Stimulated activated naive CD8-positive, alpha-beta T cell treated with anti-CD3 and anti-CD28 coated beads, Interleukin-15, amount 100 ng/mL, for 72 hours (primary cell): ENCODE data around the gene MIF.
"Not testable (repeated sequence)": the region's sequence is repeated elsewhere in the genome, so short reads cannot be mapped to it uniquely, and the experiment has no call there.

Experiments used
- ATAC-seq: fragments of 150-1000 bp; cut with Tn5 transposase; 2 replicates; pipeline ENCODE4 v1.10.0; 2021; ENCODE audit warnings: mild to moderate bottlenecking, moderate library complexity
- DNase-seq, 2 donors: peaks; one replicate each; pipeline ENCODE4 v3.0.0; 2021 to 2022
- H3K27ac Mint-ChIP-seq, 2 donors: one replicate each; pipeline ENCODE4 v1.8.0; 2022; ENCODE audit warnings: mild to moderate bottlenecking in 2 of 2, mixed read lengths in 2 of 2, moderate library complexity in 2 of 2
- H3K27me3 Mint-ChIP-seq: one replicate; pipeline ENCODE4 v1.8.0; 2022; ENCODE audit warnings: mixed read lengths
- H3K4me1 Mint-ChIP-seq: one replicate; pipeline ENCODE4 v1.8.0; 2022; ENCODE audit warnings: mild to moderate bottlenecking, mixed read lengths
- H3K4me3 Mint-ChIP-seq, 2 donors: one replicate each; pipeline ENCODE4 v1.8.0; 2022; ENCODE audit warnings: mild to moderate bottlenecking in 2 of 2, mixed read lengths in 2 of 2, moderate library complexity in 1 of 2
- H3K9me3 Mint-ChIP-seq, 2 donors: one replicate each; pipeline ENCODE4 v1.8.0; 2022; ENCODE audit warnings: mixed read lengths in 2 of 2

Gene MIF

DNA sequence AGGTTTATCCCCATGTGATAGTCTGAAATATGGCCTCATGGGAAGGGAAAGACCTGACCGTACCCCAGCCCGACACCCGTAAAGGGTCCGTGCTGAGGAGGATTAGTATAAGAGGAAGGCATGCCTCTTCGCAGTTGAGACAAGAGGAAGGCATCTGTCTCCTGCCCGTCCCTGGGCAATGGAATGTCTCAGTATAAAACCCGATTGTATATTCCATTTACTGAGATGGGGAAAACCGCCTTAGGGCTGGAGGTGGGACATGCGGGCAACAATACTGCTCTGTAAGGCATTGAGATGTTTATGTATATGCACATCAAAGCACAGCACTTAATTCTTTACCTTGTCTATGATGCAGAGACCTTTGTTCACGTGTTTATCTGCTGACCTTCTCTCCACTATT lies 13.2 kb downstream of the MIF start:
- not testable (repeated sequence) for DNase-seq
- H3K4me1 Mint-ChIP-seq = peaks cover 17% of the 10 kb centered on the region

DNA sequence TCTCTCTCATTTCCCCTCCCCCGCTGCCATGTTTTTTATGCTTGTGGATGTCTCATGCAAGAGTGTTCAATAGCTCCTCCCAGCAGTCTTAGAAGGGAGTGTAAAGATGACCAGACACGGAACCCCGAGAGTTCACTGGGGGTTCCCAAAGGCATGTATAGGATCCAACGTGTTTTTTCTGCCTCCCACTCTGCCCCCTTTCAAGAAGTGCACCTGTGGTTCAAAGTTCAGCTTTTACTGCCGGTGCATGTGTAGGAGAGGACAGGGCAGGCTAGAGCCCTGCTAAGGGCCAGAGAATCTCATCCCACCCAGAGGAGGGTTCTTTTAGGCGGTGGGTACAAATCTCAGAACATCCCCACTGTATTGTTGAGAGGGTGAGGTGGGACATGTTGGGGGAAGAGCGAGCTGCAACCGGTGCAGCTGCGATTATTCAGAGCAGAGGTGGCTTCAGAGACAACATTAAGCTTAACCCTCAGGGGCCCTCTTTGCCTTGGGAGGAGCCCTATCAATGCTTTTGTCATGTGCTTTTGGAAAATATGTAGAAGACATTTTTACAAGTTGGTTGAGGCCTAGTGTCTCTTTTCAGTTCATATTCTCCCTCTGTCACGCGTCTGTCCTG lies 14.5 kb downstream of the MIF start:
- no peak for ATAC-seq

More for the DNA sequence above, 13.2 kb downstream of the MIF start:
- not testable (repeated sequence) for H3K9me3 Mint-ChIP-seq, ATAC-seq, H3K27ac Mint-ChIP-seq, H3K4me3 Mint-ChIP-seq
- H3K27me3 Mint-ChIP-seq = peaks cover 18% of the 10 kb centered on the region

DNA sequence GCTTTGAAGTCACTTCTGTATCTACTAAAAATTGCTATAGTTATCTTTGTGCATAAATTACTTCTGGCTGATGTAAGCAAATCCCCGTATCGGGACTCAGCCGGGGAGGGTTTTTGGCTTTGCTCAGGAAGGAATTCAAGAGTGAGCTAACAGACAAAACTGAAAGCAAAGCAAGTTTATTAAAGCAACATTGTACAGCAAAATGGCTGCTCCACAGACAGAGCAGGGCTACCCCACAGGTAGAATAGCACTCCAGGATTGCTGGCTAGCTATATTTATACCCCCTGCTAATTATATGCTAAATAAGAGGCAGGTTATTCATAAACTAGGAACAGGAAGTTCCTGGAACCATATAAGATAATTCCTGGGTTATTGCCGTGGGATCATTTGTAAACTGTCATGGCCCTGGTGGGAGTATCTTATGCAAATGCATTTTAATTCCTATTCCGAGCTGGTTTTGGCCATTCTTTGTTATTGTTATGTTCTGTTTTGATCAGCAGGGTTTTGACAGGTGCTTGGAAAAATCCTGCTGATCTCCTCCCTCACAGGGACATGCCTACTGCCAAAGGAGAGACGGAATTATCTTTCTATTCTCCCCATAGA lies 15.2 kb downstream of the MIF start:
- no peak overlapping the region for H3K27ac Mint-ChIP-seq
- DNase-seq (no peak), ATAC-seq (no peak)
- peaks cover 26% of the 10 kb centered on the region for H3K4me1 Mint-ChIP-seq
- peaks cover 12% of the 10 kb centered on the region for H3K27me3 Mint-ChIP-seq
- H3K9me3 Mint-ChIP-seq = no peaks in the 10 kb centered on the region
- no peak overlapping the region for H3K4me3 Mint-ChIP-seq

More for the DNA sequence above, 14.5 kb downstream of the MIF start:
- Mint-ChIP-seq H3K27ac (no peak overlapping the region), H3K4me1 (peaks cover 26% of the 10 kb centered on the region), H3K4me3 (no peak overlapping the region), H3K27me3 (peaks cover 18% of the 10 kb centered on the region), H3K9me3 (no peaks in the 10 kb centered on the region)
- no peak for DNase-seq

DNA sequence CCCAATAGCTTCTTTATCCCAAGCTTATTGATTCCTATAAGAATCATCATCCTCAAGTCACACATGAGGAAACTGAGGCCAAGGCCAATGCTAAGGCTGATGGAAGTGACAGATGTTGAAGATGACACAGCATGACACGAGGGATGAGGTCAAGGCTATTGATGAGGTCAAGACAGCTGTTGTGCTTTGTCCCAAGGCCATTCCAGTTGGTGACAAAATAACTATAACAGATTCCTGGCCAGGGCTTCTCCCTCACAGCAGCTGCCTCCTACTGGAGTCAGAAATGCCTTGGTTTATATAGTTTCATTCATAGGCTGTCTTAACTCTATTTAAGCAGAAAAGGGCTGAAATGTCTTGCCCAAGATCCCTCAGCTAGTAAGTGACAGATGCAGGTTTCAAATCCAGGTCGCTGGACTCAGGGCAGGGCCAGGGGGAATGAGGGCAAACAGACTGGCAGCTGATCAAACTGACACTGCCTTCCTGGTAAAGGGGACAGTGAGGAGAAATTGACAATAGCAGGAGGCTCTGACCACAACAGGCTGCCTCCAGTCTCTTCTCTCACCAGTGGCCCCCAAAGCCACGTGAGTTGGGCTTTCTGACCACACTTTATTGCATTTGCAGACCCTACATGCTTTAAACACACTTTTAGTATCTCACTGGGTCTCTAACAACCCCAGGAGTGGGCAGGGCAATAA lies 16.5 kb downstream of the MIF start:
- no peak overlapping the region for H3K27ac Mint-ChIP-seq
- ATAC-seq (no peak), DNase-seq (no peak)
- peaks cover 8% of the 10 kb centered on the region for H3K27me3 Mint-ChIP-seq
- H3K9me3 Mint-ChIP-seq = no peaks in the 10 kb centered on the region
- no peak overlapping the region for H3K4me3 Mint-ChIP-seq
- H3K4me1 Mint-ChIP-seq = peaks cover 31% of the 10 kb centered on the region

DNA sequence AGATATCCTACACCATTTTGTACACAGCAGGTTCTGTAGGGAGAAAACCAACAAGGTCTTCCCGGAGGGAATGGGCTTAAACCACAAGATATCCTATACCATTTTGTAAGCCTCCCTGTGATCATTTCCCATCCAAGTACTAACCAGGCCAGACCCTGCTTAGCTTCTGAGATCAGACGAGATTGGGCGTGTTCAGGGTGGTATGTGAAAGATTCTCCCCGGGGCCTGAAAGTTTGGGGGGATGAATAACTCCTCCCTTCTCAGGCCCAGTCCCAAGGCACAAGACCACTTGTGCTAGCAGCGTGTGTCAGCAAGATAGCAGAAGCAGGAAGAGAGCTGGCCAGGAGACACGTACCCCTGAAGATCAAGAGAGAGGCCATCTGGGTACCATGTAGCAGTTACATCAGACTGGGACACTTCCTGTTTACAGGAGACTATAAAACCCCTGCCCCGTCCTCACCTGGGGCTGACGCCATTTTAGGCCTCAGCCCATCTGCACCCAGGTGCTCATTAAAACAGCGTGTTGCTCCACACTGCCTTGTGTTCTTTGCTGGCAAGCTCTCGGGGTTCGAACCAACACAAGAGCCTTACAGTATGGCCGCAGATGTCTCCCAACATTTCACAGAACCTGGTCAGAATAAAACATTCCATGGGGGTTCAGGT lies 17.3 kb downstream of the MIF start:
- DNase-seq = no peak
- no peak for ATAC-seq
- Mint-ChIP-seq H3K4me1 (peaks cover 32% of the 10 kb centered on the region), H3K4me3 (no peak overlapping the region), H3K9me3 (no peaks in the 10 kb centered on the region), H3K27ac (no peak overlapping the region), H3K27me3 (peaks cover 8% of the 10 kb centered on the region)

DNA sequence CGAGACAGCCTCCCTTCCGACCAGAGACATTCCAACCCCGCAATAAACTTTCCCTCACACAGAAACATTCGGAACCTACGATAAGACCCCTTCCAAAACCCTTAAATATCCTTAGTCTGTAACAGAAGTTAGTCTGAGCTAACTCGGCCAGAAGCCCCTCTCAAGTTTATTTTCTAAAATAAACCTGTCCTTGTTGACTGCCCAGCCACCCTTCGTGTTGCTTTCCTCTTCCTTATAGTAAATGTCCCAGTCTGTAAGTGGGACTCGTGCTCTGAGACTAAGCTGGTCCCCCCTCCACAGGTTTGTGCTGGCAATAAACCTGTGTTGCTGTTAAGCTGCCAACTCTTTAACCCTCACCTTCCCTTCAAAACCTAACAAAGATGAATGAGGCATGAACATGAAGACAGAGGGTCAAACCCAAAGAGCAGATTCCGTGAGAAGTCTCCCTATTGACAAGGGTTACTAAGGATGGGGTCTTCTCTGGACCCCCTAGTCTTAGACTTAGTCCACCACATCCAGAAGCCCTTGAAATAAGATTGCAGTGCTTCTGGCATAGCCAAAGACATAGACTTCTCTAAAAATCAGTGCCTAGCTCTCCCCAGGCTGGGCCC lies 18.2 kb downstream of the MIF start:
- Mint-ChIP-seq H3K27ac (peak overlapping the region in 1 of 2 donors; percentile 75), H3K4me1 (peaks cover 32% of the 10 kb centered on the region), H3K9me3 (no peaks in the 10 kb centered on the region), H3K27me3 (peaks cover 8% of the 10 kb centered on the region), H3K4me3 (peak overlapping the region in 1 of 2 donors; percentile 12)
- ATAC-seq (no peak), DNase-seq (no peak)

DNA sequence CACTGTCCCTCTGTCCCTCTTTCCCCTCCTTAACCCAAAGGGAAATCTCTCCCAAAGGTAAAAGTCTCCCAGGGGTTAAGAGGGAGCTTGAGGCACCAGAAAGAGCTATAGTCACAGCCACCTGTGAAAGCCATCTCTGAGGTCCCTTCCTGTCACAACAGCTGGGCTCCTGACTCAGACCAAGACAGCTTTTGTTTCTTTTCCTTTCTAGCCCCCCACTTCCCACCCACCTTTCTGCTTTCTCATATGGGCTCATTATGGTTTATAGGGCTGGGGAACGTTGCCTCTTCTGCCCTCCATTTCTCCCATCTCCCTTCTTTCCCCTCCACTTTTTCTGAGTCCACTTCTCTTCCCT lies 19.1 kb downstream of the MIF start:
- H3K27ac Mint-ChIP-seq = peak overlapping the region; percentile 100
- ATAC-seq (peak; percentile 55), DNase-seq (peak in 1 of 2 donors; percentile 51)
- H3K4me1 Mint-ChIP-seq = peaks cover 32% of the 10 kb centered on the region
- peaks cover 6% of the 10 kb centered on the region for H3K27me3 Mint-ChIP-seq
- no peaks in the 10 kb centered on the region for H3K9me3 Mint-ChIP-seq
- peak overlapping the region; percentile 99 to 100 for H3K4me3 Mint-ChIP-seq

DNA sequence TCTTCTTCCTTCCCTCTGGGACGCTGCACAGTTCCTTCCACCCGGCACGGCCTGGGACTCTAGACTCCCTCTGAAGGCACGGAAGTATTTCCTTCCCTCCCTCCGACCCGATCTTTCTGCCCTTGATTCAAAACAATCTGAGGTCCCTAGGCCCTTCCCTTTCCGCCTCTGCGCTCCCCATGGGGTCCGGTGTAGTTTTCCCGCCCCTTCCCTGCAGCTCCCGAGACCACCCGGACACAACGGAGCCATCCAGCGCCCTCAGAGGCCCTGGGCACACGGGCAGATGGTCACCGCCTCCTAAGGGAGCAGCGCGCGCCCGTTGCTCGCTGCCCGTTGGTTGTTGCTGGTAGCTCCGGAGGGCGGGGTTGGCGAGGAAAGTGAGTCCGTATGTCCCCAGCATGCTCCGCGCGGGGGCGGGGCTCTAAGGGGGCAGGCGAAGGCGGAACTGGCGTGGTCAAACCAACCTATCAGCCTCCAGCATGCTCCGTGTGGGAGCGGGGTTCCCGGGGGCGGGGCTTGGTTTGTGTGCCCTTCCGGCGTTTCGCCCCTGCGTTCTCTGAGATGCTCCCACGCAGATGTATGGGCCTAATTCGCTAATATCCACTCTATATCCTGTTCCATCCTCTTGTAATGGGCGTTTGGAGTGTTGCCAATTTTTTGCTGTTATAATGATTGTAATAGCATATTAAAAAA lies 19.6 kb downstream of the MIF start:
- Mint-ChIP-seq H3K9me3 (no peaks in the 10 kb centered on the region), H3K4me1 (peaks cover 32% of the 10 kb centered on the region), H3K27ac (peak overlapping the region; percentile 100), H3K4me3 (peak overlapping the region; percentile 99 to 100), H3K27me3 (peaks cover under 1% of the 10 kb centered on the region)
- DNase-seq = peak; percentile 98 to 100
- ATAC-seq = peak; percentile 99

DNA sequence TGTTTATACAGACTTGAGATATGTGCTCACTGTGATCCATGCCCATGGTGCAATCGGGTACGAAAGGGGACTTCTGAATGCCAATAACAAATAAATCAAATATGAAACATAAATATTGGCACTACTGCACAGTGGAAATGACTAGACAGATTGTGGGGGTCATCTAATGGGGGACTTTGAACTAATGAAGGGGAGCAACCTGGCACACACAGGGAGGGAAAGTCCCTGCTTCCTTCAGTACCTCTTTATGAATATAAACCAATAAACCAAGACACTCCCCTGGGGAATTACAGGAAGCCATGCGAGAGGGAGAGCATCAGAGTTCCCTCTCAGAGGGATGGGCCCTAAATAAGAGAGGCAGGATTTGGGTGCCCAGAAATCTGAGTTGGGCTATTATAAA lies 21.1 kb downstream of the MIF start:
- H3K9me3 Mint-ChIP-seq = no peaks in the 10 kb centered on the region
- no peak for DNase-seq
- H3K4me1 Mint-ChIP-seq = peaks cover 32% of the 10 kb centered on the region
- H3K27me3 Mint-ChIP-seq = no peaks in the 10 kb centered on the region
- no peak overlapping the region for H3K27ac Mint-ChIP-seq
- ATAC-seq = no peak
- no peak overlapping the region for H3K4me3 Mint-ChIP-seq

DNA sequence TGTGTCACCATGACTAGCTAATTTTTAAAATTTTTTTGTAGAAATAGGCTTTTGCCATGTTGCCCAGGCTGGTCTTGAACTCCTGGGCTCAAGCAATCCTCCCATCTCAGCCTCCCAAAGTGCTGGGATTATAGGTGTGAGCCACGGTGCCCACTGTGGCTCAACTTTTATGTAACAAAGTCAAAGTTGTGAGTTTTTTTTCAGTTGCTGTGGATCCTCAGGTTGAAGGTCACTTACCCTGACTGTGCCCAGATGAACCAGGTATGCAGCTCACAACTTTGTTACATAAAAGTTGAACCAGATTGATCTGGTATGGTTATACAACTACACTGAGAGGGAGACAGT lies 26.1 kb downstream of the MIF start:
- H3K27me3 Mint-ChIP-seq, H3K4me3 Mint-ChIP-seq, DNase-seq: not testable (repeated sequence)

DNA sequence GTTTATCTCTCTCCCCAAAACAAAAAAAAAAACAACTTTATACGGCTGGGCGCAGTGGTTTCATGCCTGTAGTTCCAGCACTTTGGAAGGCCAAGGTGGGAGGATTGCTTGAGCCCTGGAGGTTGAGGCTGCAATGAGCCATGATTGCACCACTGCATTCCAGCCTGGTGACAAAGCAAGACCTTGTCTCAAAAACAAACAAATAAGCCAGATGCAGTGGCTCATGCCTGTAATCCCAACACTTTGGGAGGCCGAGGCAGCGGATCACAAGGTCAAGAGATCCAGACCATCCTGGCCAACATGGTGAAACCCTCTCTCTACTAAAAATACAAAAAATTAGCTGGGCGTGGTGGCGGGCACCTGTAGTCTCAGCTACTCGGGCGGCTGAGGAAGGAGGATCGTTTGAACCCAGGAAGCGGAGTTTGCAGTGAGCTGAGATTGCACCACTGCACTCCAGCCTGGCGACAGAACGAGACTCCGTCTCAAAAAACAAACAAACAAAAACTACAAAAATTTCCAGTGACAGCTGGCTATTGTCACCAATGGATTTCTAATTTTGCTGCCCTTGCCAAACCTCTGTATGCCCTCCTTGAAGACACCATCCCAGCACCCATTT lies 27.5 kb downstream of the MIF start:
- H3K4me3 Mint-ChIP-seq, H3K27me3 Mint-ChIP-seq, DNase-seq, ATAC-seq, H3K4me1 Mint-ChIP-seq: not testable (repeated sequence)
- H3K9me3 Mint-ChIP-seq = peaks cover 10 to 18% of the 10 kb centered on the region in 2 donors
- peak overlapping the region in 1 of 2 donors; percentile 62 for H3K27ac Mint-ChIP-seq

More for the DNA sequence above, 26.1 kb downstream of the MIF start:
- H3K4me1 Mint-ChIP-seq, ATAC-seq, H3K27ac Mint-ChIP-seq, H3K9me3 Mint-ChIP-seq: not testable (repeated sequence)

DNA sequence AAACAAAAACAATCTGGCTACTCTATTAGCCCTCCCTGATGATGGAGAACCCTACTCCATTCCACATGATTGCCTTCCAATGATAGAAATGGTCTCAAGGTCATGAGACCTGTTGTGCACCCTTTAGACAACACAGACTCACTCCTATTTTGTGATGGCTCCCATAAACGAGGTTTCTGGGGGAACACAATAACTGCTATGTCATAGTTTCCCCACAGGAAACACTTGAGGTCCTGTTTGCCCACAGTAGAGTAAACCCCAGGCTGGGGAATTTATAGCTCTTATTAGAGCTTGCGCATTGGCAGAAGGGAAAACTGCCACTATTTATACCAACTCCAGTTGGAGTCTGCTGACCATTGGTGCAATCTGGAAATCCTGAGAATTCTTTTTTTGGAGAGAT lies 28.7 kb downstream of the MIF start:
- no peak overlapping the region for H3K4me3 Mint-ChIP-seq
- H3K9me3 Mint-ChIP-seq = peaks cover 13 to 22% of the 10 kb centered on the region in 2 donors
- no peak overlapping the region for H3K27ac Mint-ChIP-seq
- no peak for ATAC-seq
- no peaks in the 10 kb centered on the region for H3K27me3 Mint-ChIP-seq
- no peaks in the 10 kb centered on the region for H3K4me1 Mint-ChIP-seq
- DNase-seq = no peak

DNA sequence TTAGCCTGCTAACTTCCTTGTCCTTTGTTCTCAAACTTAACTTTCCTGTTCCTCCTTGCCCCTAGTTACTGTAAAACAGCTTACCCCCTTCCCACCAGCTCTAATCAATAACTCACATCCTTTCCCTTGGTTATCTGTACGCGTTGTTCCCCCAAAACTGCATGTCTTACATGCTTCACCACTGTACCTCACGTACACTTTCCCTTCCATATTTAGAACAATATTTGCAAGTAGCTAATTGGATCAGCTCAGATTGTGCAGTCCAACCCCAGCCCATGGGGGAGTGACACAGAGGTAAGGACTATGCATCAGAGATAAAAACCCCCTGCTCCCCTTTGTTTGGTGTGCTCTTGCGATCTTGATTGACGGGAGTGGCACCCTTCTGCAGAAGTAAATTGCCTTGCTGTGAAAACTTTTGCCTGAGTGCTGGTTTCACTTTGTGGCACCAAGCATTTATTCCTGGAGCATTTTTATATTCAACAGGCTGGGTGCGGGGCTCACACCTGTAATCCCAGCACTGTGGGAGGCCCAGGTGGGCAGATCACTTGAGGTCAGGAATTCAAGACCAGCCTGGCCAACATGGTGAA lies 30.9 kb downstream of the MIF start:
- Mint-ChIP-seq H3K27ac (no peak overlapping the region), H3K4me1 (no peaks in the 10 kb centered on the region), H3K27me3 (peaks cover 6% of the 10 kb centered on the region), H3K9me3 (peaks cover 13 to 22% of the 10 kb centered on the region in 2 donors), H3K4me3 (no peak overlapping the region)
- ATAC-seq (no peak), DNase-seq (no peak)

DNA sequence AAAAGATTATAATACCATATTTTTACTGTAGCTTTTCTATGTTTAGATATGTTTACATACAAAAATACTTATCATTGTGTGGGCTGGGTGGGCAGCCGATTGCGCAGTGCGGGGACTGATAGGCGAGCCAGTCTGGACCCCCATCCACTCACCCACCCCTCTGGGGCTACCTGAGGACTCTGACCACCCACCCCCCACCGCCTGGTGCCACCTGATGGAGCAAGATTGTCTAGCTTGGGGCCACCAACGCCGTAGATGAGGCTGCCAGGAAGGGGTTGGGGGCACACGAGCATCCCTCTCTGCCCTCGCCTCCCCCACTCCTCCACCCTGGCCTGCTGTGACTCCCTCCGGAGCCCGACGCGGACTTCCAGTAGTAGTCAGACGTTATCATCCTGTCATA lies 32.4 kb downstream of the MIF start:
- no peak for ATAC-seq
- peaks cover 6% of the 10 kb centered on the region for H3K27me3 Mint-ChIP-seq

More for the DNA sequence above, 32.4 kb downstream of the MIF start:
- DNase-seq = no peak
- Mint-ChIP-seq H3K27ac (no peak overlapping the region), H3K4me3 (no peak overlapping the region), H3K4me1 (no peaks in the 10 kb centered on the region), H3K9me3 (peaks cover 20 to 22% of the 10 kb centered on the region in 2 donors)
